H9 (cell line): ENCODE results near the gene EHF. TPM values are rescaled to one million over a fixed set of nuclear protein-coding genes. Genes with fewer than 3 reads are reported as not detected.

Experiments used
- DNase-seq: peaks from one replicate; pipeline ENCODE4 v3.0.0-alpha.2; 2017
- H2AFZ ChIP-seq: one replicate; pipeline ENCODE4 v1.6.1; 2013; ENCODE audit warnings: mild to moderate bottlenecking, low read length, control low read depth, moderate library complexity
- H2AK5ac ChIP-seq: 2 replicates; pipeline ENCODE4 v1.6.1; 2013; ENCODE audit warnings: low read length, control low read depth, mixed read lengths; ENCODE audit not compliant: insufficient read length
- H2BK120ac ChIP-seq: one replicate; pipeline ENCODE4 v1.6.1; 2013; ENCODE audit warnings: low read depth, mild to moderate bottlenecking, low read length, control low read depth, inconsistent platforms; ENCODE audit not compliant: poor library complexity, severe bottlenecking
- H2BK12ac ChIP-seq: 2 replicates; pipeline ENCODE4 v1.6.1; 2013; ENCODE audit warnings: low read length, control low read depth, mixed read lengths, low read depth; ENCODE audit not compliant: insufficient read length
- H2BK15ac ChIP-seq: 2 replicates; pipeline ENCODE4 v1.6.1; 2013; ENCODE audit warnings: low read depth, low read length, control low read depth
- H2BK20ac ChIP-seq: one replicate; pipeline ENCODE4 v1.6.1; 2013; ENCODE audit warnings: low read depth, mild to moderate bottlenecking, low read length, control low read depth, inconsistent platforms; ENCODE audit not compliant: poor library complexity, severe bottlenecking
- H2BK5ac ChIP-seq: 2 replicates; pipeline ENCODE4 v1.6.1; 2013; ENCODE audit warnings: low read length, control low read depth, mixed read lengths; ENCODE audit not compliant: insufficient read length
- H3K14ac ChIP-seq: 2 replicates; pipeline ENCODE4 v1.6.1; 2013; ENCODE audit warnings: low read length, control low read depth; ENCODE audit not compliant: insufficient read depth
- H3K18ac ChIP-seq: 2 replicates; pipeline ENCODE4 v1.6.1; 2013; ENCODE audit warnings: low read depth, mild to moderate bottlenecking, mixed read lengths, low read length, control low read depth; ENCODE audit not compliant: insufficient read length
- H3K23ac ChIP-seq: 2 replicates; pipeline ENCODE4 v1.6.1; 2013; ENCODE audit warnings: low read length, control low read depth, mixed read lengths, low read depth; ENCODE audit not compliant: insufficient read length
- H3K23me2 ChIP-seq: 2 replicates; pipeline ENCODE4 v1.6.1; 2013; ENCODE audit warnings: low read depth, mild to moderate bottlenecking, mixed read lengths, low read length, control low read depth; ENCODE audit not compliant: insufficient read length, poor library complexity, severe bottlenecking
- H3K27ac ChIP-seq: 2 replicates; pipeline ENCODE4 v1.5.1; 2013; ENCODE audit warnings: low read length, control low read depth, mixed read lengths, low read depth; ENCODE audit not compliant: insufficient read length
- H3K27me3 ChIP-seq: 2 replicates; pipeline ENCODE4 v1.6.1; 2013; ENCODE audit warnings: low read length, control low read depth, inconsistent platforms; ENCODE audit not compliant: insufficient read depth
- H3K4ac ChIP-seq: 2 replicates; pipeline ENCODE4 v1.6.1; 2013; ENCODE audit warnings: low read depth, mild to moderate bottlenecking, control low read depth, inconsistent platforms, low read length, moderate library complexity
- H3K4me1 ChIP-seq: 2 replicates; pipeline ENCODE4 v1.6.1; 2013; ENCODE audit warnings: low read length, control low read depth, inconsistent platforms; ENCODE audit not compliant: insufficient read depth
- H3K4me2 ChIP-seq: 2 replicates; pipeline ENCODE4 v1.6.1; 2013; ENCODE audit warnings: low read length, control low read depth, mixed read lengths; ENCODE audit not compliant: insufficient read length, insufficient read depth
- H3K56ac ChIP-seq: 2 replicates; pipeline ENCODE4 v1.6.1; 2013; ENCODE audit warnings: low read depth, mild to moderate bottlenecking, mixed read lengths, low read length, control low read depth; ENCODE audit not compliant: insufficient read length
- H3K79me1 ChIP-seq: 2 replicates; pipeline ENCODE4 v1.6.1; 2013; ENCODE audit warnings: low read depth, mild to moderate bottlenecking, moderate library complexity, low read length, control low read depth, inconsistent platforms; ENCODE audit not compliant: insufficient read depth, poor library complexity, severe bottlenecking
- H3K79me2 ChIP-seq: 2 replicates; pipeline ENCODE4 v1.6.1; 2013; ENCODE audit warnings: low read length, control low read depth, inconsistent platforms; ENCODE audit not compliant: insufficient read depth
- H3K9ac ChIP-seq: 2 replicates; pipeline ENCODE4 v1.6.1; 2013; ENCODE audit warnings: low read length, control low read depth, mixed read lengths; ENCODE audit not compliant: insufficient read length; ENCODE audit errors: extremely low read depth
- H3K9me3 ChIP-seq: one replicate; pipeline ENCODE4 v1.6.1; 2013; ENCODE audit warnings: low read depth, low read length, inconsistent platforms; ENCODE audit not compliant: control insufficient read depth
- H3T11ph ChIP-seq: one replicate; pipeline ENCODE4 v1.6.1; 2013; ENCODE audit warnings: mild to moderate bottlenecking, low read length, control low read depth, inconsistent platforms
- H4K20me1 ChIP-seq: one replicate; pipeline ENCODE4 v1.6.1; 2013; ENCODE audit not compliant: control insufficient read depth, insufficient read length, insufficient read depth
- H4K5ac ChIP-seq: 2 replicates; pipeline ENCODE4 v1.6.1; 2013; ENCODE audit warnings: low read depth, mild to moderate bottlenecking, mixed read lengths, low read length, control low read depth; ENCODE audit not compliant: insufficient read length
- H4K8ac ChIP-seq: replicated peaks from 2 replicates; pipeline ENCODE4 v1.6.1; 2013; ENCODE audit warnings: low read length, control low read depth, mixed read lengths, low read depth; ENCODE audit not compliant: insufficient read length
- H4K91ac ChIP-seq: 2 replicates; pipeline ENCODE4 v1.6.1; 2013; ENCODE audit warnings: low read depth, mild to moderate bottlenecking, moderate library complexity, mixed read lengths, low read length, control low read depth; ENCODE audit not compliant: insufficient read length
- H3K27ac Mint-ChIP-seq, 3 experiments: 2 replicates in 2 of 3; 3 replicates in 1 of 3; pipeline ENCODE4 v1.8.0; 2020 to 2021; ENCODE audit warnings: mixed read lengths in 3 of 3, mild to moderate bottlenecking in 1 of 3, moderate library complexity in 1 of 3
- H3K27me3 Mint-ChIP-seq: 2 replicates; pipeline ENCODE4 v1.8.0; 2021; ENCODE audit warnings: low read depth, mild to moderate bottlenecking, moderate library complexity, mixed read lengths
- H3K36me3 Mint-ChIP-seq, 3 experiments: 2 replicates in 2 of 3; 3 replicates in 1 of 3; pipeline ENCODE4 v1.8.0; 2020 to 2021; ENCODE audit warnings: low read depth in 3 of 3, mixed read lengths in 3 of 3; ENCODE audit not compliant: insufficient read depth in 1 of 3
- H3K4me1 Mint-ChIP-seq, 2 experiments: 2 replicates each; pipeline ENCODE4 v1.8.0; 2020; ENCODE audit warnings: mixed read lengths in 2 of 2
- H3K4me3 Mint-ChIP-seq, 2 experiments: 2 replicates in 1 of 2; 3 replicates in 1 of 2; pipeline ENCODE4 v1.8.0; 2020 to 2021; ENCODE audit warnings: mild to moderate bottlenecking in 2 of 2, mixed read lengths in 2 of 2, moderate library complexity in 1 of 2
- H3K9me3 Mint-ChIP-seq, 2 experiments: 2 replicates in 1 of 2; 3 replicates in 1 of 2; pipeline ENCODE4 v1.8.0; 2020; ENCODE audit warnings: mild to moderate bottlenecking in 2 of 2, mixed read lengths in 2 of 2, moderate library complexity in 1 of 2
- WGBS: extraction: QIAGEN DNeasy Blood & Tissue Kit; methylation state at CpG from one replicate; pipeline ENCODE4 v1.1.7; 2013; ENCODE audit warnings: missing lambda C conversion rate, low lambda C conversion rate, mixed read lengths; ENCODE audit not compliant: insufficient read length; ENCODE audit errors: extremely low coverage; 5-methylcytosine and 5-hydroxymethylcytosine counted together
- total RNA-seq: library from RNA; stranded (reverse); gene quantifications from 2 replicates; pipeline ENCODE4 v1.2.1, GENCODE V29; 2021
- TF ChIP-seq, protein P1 (sequence below): fragments of 200-600 bp; sonication (generic); conservative IDR thresholded peaks from 3 replicates; pipeline ENCODE4 v1.8.0; 2021; ENCODE audit warnings: antibody characterized with exemption, mild to moderate bottlenecking

The EHF gene
- total RNA-seq, 1 experiment from 2014 or later = not detected

DNA sequence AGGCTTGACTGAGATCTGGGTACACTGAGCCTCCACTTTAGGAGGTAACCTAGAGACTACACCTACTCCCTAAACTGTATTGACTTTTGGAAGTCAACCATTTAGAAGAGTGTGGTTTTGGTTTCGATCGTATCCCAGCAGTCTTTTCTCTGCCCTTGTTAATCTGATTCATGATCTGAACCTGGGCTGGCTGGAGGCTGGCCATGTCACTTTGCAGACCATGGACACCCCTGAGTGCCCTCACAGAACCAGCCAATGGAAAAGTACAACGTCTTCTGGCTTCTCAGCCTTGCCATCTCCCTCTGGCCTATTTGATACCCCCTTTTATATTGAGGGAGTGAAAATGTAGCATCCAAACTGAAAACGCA lies 10.8 kb downstream of the EHF start:
- Histone ChIP-seq H4K91ac (no peak overlapping the region), H3K4ac (no peak overlapping the region), H2BK12ac (no peak overlapping the region), H2BK20ac (no peak overlapping the region), H4K8ac (no peak overlapping the region), H2BK5ac (no peak overlapping the region), H3K23ac (no peak overlapping the region), H3K9ac (no peak overlapping the region), H3K18ac (no peak overlapping the region), H3K27ac (no peak overlapping the region), H3K27me3 (no peaks in the 10 kb centered on the region), H3K4me1 (no peaks in the 10 kb centered on the region; the same call in 1 of the 2 replicates), H2AK5ac (no peak overlapping the region), H3T11ph (no peak overlapping the region), H2BK120ac (no peak overlapping the region), H3K23me2 (no peaks in the 10 kb centered on the region), H2BK15ac (no peak overlapping the region), H3K14ac (no peak overlapping the region), H2AFZ (no peak overlapping the region), H4K5ac (no peak overlapping the region), H3K9me3 (no peaks in the 10 kb centered on the region), H3K79me1 (no peaks in the 10 kb centered on the region), H3K4me2 (no peak overlapping the region), H4K20me1 (no peaks in the 10 kb centered on the region), H3K56ac (no peak overlapping the region), H3K79me2 (no peaks in the 10 kb centered on the region)
- H3K27ac Mint-ChIP-seq = no peak overlapping the region
- H3K27me3 Mint-ChIP-seq = peaks cover 3% of the 10 kb centered on the region
- TF ChIP-seq, protein P1, sequence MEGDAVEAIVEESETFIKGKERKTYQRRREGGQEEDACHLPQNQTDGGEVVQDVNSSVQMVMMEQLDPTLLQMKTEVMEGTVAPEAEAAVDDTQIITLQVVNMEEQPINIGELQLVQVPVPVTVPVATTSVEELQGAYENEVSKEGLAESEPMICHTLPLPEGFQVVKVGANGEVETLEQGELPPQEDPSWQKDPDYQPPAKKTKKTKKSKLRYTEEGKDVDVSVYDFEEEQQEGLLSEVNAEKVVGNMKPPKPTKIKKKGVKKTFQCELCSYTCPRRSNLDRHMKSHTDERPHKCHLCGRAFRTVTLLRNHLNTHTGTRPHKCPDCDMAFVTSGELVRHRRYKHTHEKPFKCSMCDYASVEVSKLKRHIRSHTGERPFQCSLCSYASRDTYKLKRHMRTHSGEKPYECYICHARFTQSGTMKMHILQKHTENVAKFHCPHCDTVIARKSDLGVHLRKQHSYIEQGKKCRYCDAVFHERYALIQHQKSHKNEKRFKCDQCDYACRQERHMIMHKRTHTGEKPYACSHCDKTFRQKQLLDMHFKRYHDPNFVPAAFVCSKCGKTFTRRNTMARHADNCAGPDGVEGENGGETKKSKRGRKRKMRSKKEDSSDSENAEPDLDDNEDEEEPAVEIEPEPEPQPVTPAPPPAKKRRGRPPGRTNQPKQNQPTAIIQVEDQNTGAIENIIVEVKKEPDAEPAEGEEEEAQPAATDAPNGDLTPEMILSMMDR = no peak
- WGBS = no CpG with 5 or more reads among the region's 4 CpGs
- H3K4me1 Mint-ChIP-seq = peaks cover 18 to 27% of the 10 kb centered on the region in 2 experiments
- H3K4me3 Mint-ChIP-seq = no peak overlapping the region
- no peaks in the 10 kb centered on the region for H3K9me3 Mint-ChIP-seq
- H3K36me3 Mint-ChIP-seq = no peaks in the 10 kb centered on the region
- no peak for DNase-seq
